ENCODE results near the gene MIER3.
A peak's percentile ranks its signal among the peaks of the same experiment; 100 is the strongest.

The MIER3 gene

GRCh38 chr5:56958595-56958994 lies 6.7 kb upstream of the MIER3 start:
- DNase-seq = no peak

DNA sequence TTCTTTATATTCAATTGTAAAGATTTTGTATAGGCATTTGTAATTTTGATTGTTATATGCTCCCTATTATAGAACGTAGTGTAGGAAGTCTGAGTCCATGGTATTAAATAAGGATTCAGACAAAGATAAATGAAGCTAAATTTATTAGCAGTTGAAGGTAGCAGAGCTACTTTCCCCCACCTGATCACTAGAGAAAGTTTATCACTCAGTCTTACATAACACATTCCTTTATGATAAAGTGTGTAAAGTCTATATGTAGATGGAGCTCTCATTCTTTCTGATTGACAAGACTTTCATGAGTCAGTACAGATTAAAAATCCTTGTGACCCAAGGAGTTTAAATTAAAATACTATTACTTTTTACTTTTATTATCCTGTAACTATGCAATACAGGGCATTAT lies 2.3 kb upstream of the MIER3 start:
- no peak for DNase-seq

DNA sequence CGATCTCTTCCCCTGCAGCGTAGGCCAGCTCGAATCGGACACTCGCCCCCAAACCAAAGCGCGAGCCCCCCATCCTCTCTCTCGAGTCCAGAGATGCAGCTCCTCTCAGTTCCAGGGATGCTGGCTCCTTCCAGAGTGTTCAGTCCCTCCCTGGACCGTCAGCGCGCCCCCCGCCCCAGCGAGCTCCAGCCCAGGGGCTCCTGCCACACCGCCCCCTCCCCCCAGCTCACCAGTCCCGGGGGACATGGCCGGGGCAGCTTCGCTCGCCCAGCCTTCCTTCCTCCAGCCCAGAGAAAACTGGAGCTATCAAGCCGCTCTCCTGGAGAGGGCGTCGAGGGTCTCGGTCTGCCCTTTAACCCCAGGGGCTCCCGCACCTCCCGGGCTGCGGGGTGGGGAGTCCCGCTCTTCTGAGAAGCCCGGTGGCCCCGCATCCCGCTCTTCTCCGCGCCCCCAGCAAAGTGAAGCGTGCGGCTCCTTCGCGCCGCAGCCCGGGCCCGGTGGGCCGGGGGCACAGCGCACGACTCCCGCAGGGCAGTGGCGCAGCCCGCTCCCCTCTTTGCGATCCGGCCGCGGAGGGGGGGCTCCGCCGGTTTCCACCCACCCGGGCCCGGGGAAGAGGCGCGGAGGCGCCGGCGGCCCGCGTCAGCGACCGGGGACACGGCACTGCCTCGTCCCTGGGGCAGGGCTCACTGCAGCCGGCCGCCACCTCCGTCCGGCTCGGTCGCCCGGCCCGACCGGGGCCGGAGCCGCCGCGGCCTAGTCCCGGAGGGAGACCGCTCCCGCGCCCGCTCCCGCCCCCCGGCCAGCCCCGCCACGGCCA lies 587 bp downstream of the MIER3 start:
- DNase-seq = peak in 4 of 6 experiments; percentile 17 to 53 (median 34)

GRCh38 chr5:56950626-56951125 lies 1.2 kb downstream of the MIER3 start:
- peak; percentile 15 to 52 (median 32) for DNase-seq

- no peak for DNase-seq
Measured at GRCh38 chr5:56947052-56947451, 4.9 kb downstream of the MIER3 start.

GRCh38 chr5:56941981-56942380 lies 9.9 kb downstream of the MIER3 start:
- no peak for DNase-seq

- no peak for DNase-seq
Measured at GRCh38 chr5:56938858-56939257, 13.1 kb downstream of the MIER3 start.

DNA sequence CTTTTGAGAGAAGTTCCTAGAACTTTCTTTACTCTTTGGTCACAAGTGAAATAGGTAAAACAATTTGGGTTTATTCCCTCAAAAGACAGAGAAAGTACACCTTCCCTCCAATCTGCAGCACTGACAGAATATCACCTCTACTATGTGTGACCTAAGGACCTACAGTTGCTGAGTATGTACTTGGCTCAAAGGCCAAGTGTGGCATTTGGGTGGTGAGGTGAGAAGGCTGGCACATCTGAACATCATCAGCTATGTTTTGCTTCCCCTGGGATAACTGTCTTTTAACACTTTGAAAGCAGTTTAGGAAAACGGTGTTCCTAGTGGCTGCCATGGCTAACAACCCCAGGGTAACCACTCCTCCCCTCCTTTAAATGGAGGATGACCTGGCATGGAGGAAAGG lies 17.6 kb downstream of the MIER3 start:
- no peak for DNase-seq

DNA sequence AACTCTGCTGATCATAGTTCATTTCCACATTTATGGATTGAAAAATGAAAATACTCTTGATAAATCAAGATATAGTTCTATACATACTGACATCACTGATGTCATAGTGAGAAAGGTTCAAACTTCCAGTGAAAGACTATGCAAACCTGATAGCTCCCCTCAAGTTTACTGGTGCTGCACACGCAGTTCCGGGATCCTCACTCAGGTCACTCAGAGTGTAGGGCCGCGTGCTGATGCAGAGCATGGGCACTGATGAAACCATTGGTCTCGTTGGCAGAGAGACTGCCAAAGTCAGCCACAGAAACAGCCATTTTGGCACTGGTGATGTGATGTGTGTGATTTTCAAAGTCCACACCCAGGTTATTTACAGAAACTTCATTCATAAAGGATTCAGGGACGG lies 29.0 kb downstream of the MIER3 start:
- no peak for DNase-seq

GRCh38 chr5:56919942-56920662 lies 31.8 kb downstream of the MIER3 start:
- DNase-seq = no peak

- DNase-seq = no peak
Measured at GRCh38 chr5:56918054-56918453, 33.9 kb downstream of the MIER3 start.

- DNase-seq = no peak
Measured at GRCh38 chr5:56917534-56917933, 34.4 kb downstream of the MIER3 start.

DNA sequence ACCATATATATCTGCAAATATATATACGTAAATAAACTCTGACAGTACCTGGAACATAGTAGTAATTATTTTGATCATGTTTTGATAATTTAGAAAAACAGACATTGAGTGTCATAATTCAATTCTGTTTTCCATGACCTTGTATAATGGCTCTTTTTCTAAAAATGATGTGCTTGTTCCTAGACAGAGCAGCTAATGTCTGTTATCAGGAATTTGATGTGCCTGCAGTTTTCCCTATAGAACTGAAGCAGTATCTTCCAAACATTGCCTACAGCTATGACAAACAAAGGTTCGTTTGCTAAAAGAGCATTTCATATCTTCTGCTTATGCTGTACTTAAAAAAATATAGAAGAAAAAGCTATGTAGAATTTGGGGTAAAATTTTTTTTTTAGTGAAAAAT lies 37.2 kb downstream of the MIER3 start:
- DNase-seq = no peak

GRCh38 chr5:56913766-56914165 lies 38.2 kb downstream of the MIER3 start:
- DNase-seq = peak in 1 of 6 experiments; percentile 2

GRCh38 chr5:56910210-56910965 lies 41.5 kb downstream of the MIER3 start:
- DNase-seq = peak in 2 of 6 experiments; percentile 38 to 60

DNA sequence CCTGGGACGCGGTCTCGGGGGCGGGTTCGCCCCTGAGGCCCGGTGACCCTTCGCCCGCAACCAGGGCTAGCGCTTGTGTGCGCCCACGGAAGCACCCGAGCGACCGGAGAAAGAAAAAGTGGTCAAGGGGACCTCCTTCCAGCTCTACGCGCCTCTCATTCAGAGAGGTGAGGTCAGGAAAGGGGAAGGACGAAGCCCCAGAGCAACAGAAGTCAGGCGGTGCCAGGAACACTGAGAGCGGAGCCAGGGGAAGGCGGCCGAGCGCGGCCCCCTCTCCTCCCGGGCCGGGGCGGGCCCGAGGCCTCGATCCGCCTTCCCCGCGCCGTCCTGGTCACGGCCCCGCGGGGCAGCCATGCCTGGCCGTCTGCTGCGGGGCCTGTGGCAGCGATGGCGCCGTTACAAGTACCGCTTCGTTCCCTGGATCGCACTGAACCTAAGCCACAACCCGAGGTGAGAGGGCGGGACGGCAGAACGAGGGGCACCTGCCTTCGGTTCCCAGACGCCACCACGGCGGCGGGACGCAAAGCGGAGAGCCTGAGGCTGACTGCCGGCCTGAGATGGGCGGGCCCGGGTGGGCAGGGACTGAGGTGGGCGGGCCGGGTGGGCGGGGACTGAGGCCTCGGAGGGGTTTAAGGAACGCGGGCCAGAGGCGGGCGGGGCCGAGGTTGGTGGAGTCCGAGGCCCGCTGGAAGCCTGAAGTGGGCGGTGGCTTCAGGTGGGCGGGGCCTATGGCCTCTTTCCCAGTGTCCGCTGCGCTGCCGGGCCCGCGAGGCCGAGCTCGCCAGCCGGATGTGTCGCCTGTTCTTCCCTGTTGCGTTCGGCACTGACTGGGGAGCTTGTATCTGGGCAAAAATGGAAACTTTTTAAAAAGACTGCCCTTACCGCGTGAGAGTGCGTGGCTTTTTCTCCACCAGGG lies 42.4 kb downstream of the MIER3 start, which contains the start of gene SETD9:
Gene SETD9, plus strand, starts transcription at position 303 of the 916 bp plus-strand sequence. Its CDS starts 50 bp downstream, at position 353.
- DNase-seq = peak; percentile 62 to 91 (median 80)

DNA sequence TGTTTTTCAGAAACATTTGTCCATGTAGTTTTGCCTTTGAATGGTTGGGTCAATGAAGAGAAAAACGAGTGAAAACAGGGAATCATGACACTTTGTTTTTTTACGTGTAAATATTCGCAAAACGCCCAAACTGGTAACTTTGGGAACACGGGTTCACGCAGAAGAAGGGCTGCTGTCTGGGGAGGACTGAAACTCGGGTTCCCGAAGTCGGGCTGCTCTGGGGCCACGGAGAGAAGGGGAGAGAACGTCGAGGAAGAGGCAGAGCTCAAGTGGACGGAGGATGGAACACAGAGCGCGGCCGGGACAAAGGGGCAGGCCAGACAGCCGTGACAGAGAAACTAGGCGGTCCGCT lies 43.0 kb downstream of the MIER3 start:
- DNase-seq = peak in 4 of 6 experiments; percentile 22 to 45 (median 35)

DNA sequence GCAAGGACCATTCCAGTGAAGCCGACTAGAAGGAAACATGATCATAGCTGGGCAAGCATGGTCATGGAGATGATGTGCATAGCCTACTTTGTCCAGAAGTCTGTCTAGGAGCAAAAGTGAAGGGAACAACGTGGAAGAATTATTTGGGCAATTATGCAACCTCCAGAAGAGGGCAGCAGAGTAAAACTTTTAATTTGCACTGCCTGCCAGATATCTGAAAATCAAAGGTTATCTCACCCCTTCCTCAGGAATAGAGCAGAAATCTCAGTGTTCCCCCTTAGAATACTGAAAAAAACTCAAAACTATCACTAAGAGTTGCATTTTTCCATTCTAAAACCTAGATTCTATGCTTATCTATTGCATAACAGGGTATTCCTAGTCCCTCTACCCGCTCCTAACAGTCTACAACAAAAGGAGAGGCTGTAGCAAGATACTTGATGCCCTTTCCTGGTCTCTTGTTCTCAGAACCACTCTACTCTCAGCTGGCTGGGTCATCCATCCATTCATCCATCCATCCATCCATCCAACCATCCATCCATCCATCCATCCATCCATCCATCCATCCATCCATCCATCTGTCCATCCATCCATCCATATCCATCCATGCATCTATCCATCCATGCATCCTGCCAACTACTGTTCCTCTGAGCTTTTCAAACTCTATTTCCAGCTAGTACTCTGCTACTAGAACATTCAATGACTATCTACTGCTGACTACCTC lies 50.9 kb downstream of the MIER3 start:
- peak in 4 of 6 experiments; percentile 1 to 69 (median 28) for DNase-seq

- DNase-seq = no peak
Measured at GRCh38 chr5:56900395-56900794, 51.5 kb downstream of the MIER3 start.

- DNase-seq = peak in 1 of 6 experiments; percentile 3
Measured at GRCh38 chr5:56898213-56898612, 53.7 kb downstream of the MIER3 start.

GRCh38 chr5:56896763-56897162 lies 55.2 kb downstream of the MIER3 start:
- DNase-seq = no peak

All from stimulated activated naive CD4-positive, alpha-beta T cell (primary cell).